Measurements from ENCODE around the gene TNS4. TPM values are rescaled to one million over a fixed set of nuclear protein-coding genes. Genes with fewer than 3 reads are reported as not detected.
A peak's percentile ranks its signal among the peaks of the same experiment; 100 is the strongest.

The TNS4 gene
- total and polyA plus RNA-seq, 12 donors: 0.01 to 0.62 TPM; not detected in 10

DNA sequence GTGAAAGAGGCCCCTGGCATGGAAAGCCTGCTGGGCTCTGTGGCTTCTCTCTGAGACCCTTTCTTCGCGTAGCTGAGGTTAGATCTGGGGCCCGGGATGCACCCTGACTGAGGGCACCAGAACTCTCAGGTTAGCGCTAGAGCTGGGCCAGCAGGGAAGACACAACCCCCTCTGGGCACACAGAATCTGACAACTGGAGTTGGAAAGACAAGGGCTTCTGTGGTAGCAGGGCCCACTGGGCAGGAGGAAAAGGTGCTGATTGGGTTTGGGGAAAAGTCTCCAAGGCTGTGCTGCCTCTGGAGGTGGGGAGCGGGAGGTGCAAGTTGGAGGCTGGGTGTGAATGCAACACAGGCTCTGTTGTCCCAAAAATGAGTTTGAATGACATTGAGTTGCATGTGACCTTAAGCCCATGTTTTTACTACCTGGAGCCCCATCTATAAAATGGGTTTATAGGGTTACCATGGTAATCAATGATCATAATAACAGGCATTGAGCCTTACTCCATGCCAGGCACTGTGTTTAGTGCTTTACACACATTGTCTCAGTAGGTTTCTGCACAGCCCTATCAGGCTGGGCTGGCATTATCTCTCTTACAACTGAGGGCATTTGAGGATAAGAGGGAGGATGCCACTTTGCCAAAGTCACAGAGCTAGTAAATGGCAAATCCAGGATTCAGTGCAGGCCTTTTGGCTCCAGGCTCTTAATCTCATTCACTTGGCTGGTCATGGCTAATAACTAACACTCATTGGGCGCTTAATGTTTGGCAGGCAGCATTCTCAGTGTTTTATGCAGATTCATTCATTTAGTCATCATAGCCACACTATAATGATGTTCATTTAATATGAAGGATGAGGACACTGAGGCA, 67.6 kb downstream of the TNS4 start:
- peak overlapping the region in 7 of 10 donors; percentile 2 to 65 (median 50) for H3K27ac ChIP-seq
- 82 to 87% methylated on average over 6 of the region's 6 CpGs for WGBS, 2 donors
- intact Hi-C loops (cut with DNase I): loop anchor here in 2 of 10 donors (2.0 kb wide), 2 partner anchors 15 to 35 kb away; no protein-coding TSS in a partner anchor

DNA sequence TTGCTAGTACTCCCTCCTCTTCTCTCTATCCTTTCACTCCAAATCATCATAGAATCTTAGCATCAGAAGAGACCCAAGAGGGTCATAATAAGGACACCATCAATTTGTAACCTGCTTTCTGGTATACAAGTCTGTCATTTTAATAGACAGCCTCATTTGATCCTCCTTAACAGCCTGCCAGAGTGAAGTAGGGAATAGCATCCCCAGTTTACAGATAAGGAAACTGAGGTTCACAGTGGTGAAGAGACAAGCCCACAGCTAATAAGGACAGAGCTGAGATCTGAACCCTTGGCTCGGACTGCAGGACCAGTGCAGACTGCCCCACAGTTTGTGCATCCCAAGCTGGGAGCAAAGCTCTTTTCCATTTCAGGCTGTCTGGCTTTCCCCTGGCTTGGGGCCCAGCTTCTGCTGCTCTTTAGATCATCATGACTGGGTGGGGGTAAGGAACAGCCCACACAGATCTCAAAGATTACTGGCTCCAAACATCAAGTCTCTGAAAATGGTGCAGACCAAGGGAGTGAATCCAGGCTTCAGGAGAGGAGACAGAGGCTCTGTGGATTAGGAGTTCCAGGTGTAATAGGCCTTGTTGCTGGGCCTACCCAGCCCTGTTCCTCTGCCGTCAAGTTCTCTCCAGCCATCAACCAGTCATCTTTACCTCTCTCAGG, 68.4 kb downstream of the TNS4 start:
- Histone ChIP-seq H3K9me3 (no peaks in the 10 kb centered on the region), H3K4me1 (peaks cover 5 to 33% (median 26%) of the 10 kb centered on the region in 9 donors), H3K4me3 (no peak overlapping the region), H3K36me3 (no peaks in the 10 kb centered on the region), H3K27me3 (no peaks in the 10 kb centered on the region), H3K27ac (peak overlapping the region in 7 of 10 donors; percentile 2 to 65 (median 50))
- 25 to 35% methylated on average over 2 of the region's 2 CpGs for WGBS, 2 donors
- ATAC-seq (peak in 7 of 8 donors; percentile 17 to 84 (median 56)), DNase-seq (peak in 1 of 2 donors; percentile 66)
- TF ChIP-seq, protein P1, sequence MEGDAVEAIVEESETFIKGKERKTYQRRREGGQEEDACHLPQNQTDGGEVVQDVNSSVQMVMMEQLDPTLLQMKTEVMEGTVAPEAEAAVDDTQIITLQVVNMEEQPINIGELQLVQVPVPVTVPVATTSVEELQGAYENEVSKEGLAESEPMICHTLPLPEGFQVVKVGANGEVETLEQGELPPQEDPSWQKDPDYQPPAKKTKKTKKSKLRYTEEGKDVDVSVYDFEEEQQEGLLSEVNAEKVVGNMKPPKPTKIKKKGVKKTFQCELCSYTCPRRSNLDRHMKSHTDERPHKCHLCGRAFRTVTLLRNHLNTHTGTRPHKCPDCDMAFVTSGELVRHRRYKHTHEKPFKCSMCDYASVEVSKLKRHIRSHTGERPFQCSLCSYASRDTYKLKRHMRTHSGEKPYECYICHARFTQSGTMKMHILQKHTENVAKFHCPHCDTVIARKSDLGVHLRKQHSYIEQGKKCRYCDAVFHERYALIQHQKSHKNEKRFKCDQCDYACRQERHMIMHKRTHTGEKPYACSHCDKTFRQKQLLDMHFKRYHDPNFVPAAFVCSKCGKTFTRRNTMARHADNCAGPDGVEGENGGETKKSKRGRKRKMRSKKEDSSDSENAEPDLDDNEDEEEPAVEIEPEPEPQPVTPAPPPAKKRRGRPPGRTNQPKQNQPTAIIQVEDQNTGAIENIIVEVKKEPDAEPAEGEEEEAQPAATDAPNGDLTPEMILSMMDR (IDR thresholded peaks at IDR 0.05): no peak
- intact Hi-C loops (cut with DNase I): loop anchor here in 2 of 10 donors (2.0 kb wide), 2 partner anchors 14 to 34 kb away; no protein-coding TSS in a partner anchor

More for the DNA sequence above, 67.6 kb downstream of the TNS4 start:
- TF ChIP-seq, protein P1 (IDR thresholded peaks at IDR 0.05): peak; percentile 8 to 59 (median 48)
- Histone ChIP-seq H3K4me1 (peaks cover 5 to 33% (median 26%) of the 10 kb centered on the region in 9 donors), H3K27me3 (no peaks in the 10 kb centered on the region), H3K4me3 (no peak overlapping the region), H3K9me3 (no peaks in the 10 kb centered on the region), H3K36me3 (no peaks in the 10 kb centered on the region)
- DNase-seq (no peak), ATAC-seq (peak in 4 of 8 donors; percentile 39 to 45 (median 45))

DNA sequence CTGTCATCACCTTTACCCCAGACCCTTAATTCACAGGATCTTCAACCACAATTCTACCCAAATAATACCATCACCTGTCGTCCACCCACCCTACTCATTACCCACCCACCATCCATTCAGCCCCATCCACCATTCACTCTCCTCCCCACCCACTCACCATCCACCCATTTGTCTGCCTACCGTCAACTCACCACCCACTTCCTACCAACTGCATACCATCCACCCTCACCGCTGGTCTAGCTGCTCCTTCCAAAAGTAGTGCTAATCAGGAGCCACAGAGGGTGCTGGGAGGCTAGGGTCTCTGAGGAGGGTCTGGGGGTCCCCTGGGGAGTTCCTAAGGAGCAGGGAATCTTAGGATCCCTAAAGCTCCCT, 70.2 kb downstream of the TNS4 start:
- WGBS, 2 donors: 94 to 100% methylated on average over 3 of the region's 3 CpGs
- no peak for ATAC-seq
- H3K36me3 ChIP-seq: no peaks in the 10 kb centered on the region
- no peaks in the 10 kb centered on the region for H3K27me3 ChIP-seq
- no peaks in the 10 kb centered on the region for H3K9me3 ChIP-seq
- intact Hi-C loops (cut with DNase I): no loop called here
- H3K4me1 ChIP-seq: peaks cover 5 to 22% (median 16%) of the 10 kb centered on the region in 9 donors
- no peak overlapping the region for H3K4me3 ChIP-seq
- DNase-seq: no peak
- TF ChIP-seq, protein P1 (IDR thresholded peaks at IDR 0.05): no peak
- H3K27ac ChIP-seq: no peak overlapping the region
